Coronary artery (tissue), 2 donors: Measurements from ENCODE around the gene LNPEP.

ENCODE experiments used
- DNase-seq: peaks from one replicate; pipeline ENCODE4 v3.0.0-alpha.2; 2017; ENCODE audit warnings: low spot score
- H3K27ac ChIP-seq, 2 donors: fragments of 200-600 bp; sonication (generic); one replicate each; pipeline ENCODE4 v1.5.1; 2016 to 2019
- H3K4me3 ChIP-seq: fragments of 200-600 bp; sonication (generic); 2 replicates; pipeline ENCODE4 v1.5.1; 2016; ENCODE audit warnings: mild to moderate bottlenecking, moderate library complexity
- CTCF ChIP-seq: fragments of 200-600 bp; sonication (generic); IDR thresholded peaks from one replicate; pipeline ENCODE4 v1.5.1; 2019; ENCODE audit warnings: antibody characterized with exemption

Gene LNPEP

DNA sequence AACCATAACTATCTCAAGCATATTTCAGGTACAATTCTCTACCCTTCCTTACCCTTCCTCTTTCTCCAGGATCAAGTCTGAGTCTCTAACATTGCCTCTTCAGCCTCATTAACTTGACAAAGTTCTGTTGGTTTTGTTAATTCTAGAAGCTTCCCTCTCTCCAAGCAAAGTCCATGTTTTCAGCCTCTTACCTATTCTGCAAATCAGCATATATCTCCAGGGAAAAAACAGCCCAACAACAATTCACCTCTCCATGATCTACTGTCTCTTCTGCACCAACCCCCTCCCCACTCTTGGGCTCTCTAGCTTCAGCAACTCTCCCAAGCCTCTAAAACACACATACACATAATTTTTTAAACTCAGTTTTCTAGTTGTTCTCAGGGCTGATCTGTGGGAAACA lies 134.4 kb downstream of the LNPEP start:
- no peak overlapping the region for H3K4me3 ChIP-seq
- no peak for DNase-seq
- no peak overlapping the region for H3K27ac ChIP-seq
- no peak for TF ChIP-seq CTCF

DNA sequence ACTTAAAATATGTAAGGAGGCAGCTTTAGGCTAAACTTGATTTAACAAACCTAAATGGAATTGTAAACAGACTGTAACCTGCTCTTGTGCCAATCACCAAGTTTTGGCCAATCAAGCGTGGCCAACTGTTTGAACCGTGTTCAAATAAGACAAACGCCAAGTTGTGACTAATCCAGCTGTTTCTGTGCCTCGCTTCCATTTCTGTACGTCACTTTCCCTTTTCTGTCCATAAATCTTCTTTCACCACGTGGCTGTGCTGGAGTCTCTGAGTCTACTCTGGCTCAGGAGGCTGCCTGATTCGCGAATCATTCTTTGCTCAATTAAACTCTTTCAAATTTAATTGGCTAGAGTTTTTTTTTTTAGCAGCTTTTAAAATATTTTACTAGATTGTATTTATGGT lies 135.2 kb downstream of the LNPEP start:
- H3K4me3 ChIP-seq = no peak overlapping the region
- no peak for DNase-seq
- no peak for TF ChIP-seq CTCF
- no peak overlapping the region for H3K27ac ChIP-seq

- Histone ChIP-seq H3K4me3 (no peak overlapping the region), H3K27ac (no peak overlapping the region)
- no peak for DNase-seq
These were observed 136.1 kb downstream of the LNPEP start for GRCh38 chr5:97071993-97072392.

DNA sequence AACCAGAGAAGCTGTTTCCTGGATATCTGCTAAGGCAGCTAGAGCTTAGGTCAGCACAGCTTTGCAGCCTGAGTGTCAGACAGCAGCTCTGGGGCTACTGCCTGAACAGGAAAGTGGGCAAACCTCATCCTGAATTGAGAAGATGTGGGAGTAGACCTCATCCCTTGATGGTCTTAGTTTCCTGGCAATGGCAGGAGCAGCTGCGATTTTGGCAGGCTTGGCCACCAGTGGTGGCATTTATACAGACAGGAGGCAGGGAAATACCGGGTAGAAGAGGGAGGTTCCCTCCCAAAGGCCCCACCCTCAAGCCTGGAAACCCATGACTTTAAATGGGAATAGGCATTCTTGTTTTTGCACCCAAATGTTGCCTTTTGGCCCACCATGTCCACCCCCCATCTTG lies 136.8 kb downstream of the LNPEP start:
- no peak for TF ChIP-seq CTCF
- DNase-seq = no peak
- H3K27ac ChIP-seq = no peak overlapping the region
- H3K4me3 ChIP-seq = no peak overlapping the region

More at GRCh38 chr5:97071993-97072392, 136.1 kb downstream of the LNPEP start:
- TF ChIP-seq CTCF = no peak

- TF ChIP-seq CTCF = no peak
- no peak for DNase-seq
- H3K27ac ChIP-seq = no peak overlapping the region
- no peak overlapping the region for H3K4me3 ChIP-seq
These were observed 137.5 kb downstream of the LNPEP start for GRCh38 chr5:97073420-97073819.

GRCh38 chr5:97074859-97075489 lies 139.1 kb downstream of the LNPEP start:
- Histone ChIP-seq H3K4me3 (no peak overlapping the region), H3K27ac (no peak overlapping the region)
- TF ChIP-seq CTCF = no peak
- DNase-seq = no peak

GRCh38 chr5:97075649-97076048 lies 139.8 kb downstream of the LNPEP start:
- no peak for DNase-seq
- no peak overlapping the region for H3K27ac ChIP-seq
- TF ChIP-seq CTCF = no peak
- no peak overlapping the region for H3K4me3 ChIP-seq
